Hematopoietic multipotent progenitor cell treated with erythropoietin and hydrocortisone succinate and interleukin-3 and kit ligand, for 4 days (in vitro differentiated cells): Measurements from ENCODE around the gene CMTM7.

ENCODE experiments used
- DNase-seq: peaks from one replicate; pipeline ENCODE4 v3.0.0-alpha.2; 2015

The CMTM7 gene

GRCh38 chr3:32493437-32494414, 102.1 kb downstream of the CMTM7 start:
- DNase-seq = no peak

GRCh38 chr3:32495085-32495484, 103.4 kb downstream of the CMTM7 start:
- no peak for DNase-seq

- no peak for DNase-seq
Observed at GRCh38 chr3:32495609-32496008, 104.0 kb downstream of the CMTM7 start.

GRCh38 chr3:32498252-32498651, 106.6 kb downstream of the CMTM7 start:
- DNase-seq = no peak

GRCh38 chr3:32498992-32499391, 107.3 kb downstream of the CMTM7 start:
- DNase-seq = no peak

- DNase-seq = no peak
Observed at GRCh38 chr3:32499585-32499984, 107.9 kb downstream of the CMTM7 start.

DNA sequence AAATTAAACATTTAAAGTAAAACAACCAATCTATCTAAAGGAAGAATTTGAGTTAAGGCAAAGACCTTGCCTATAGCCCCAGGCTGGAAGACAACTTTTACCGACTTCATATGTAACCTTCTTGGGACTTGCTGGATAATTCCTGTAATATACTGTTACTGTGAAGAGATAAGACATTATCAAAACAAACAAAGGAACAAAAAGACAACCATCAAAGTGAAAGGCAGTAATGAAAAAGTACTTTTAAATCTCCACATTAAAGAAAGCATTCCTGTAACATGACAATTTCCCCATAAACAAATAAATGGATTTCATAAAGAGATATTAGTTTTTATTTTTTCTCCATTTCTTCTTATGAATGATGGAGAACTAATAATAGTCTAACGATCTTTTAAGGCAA, 108.6 kb downstream of the CMTM7 start:
- DNase-seq = no peak

- DNase-seq = no peak
Observed at GRCh38 chr3:32500880-32501782, 109.5 kb downstream of the CMTM7 start.

GRCh38 chr3:32501783-32502117, 110.1 kb downstream of the CMTM7 start:
- no peak for DNase-seq

DNA sequence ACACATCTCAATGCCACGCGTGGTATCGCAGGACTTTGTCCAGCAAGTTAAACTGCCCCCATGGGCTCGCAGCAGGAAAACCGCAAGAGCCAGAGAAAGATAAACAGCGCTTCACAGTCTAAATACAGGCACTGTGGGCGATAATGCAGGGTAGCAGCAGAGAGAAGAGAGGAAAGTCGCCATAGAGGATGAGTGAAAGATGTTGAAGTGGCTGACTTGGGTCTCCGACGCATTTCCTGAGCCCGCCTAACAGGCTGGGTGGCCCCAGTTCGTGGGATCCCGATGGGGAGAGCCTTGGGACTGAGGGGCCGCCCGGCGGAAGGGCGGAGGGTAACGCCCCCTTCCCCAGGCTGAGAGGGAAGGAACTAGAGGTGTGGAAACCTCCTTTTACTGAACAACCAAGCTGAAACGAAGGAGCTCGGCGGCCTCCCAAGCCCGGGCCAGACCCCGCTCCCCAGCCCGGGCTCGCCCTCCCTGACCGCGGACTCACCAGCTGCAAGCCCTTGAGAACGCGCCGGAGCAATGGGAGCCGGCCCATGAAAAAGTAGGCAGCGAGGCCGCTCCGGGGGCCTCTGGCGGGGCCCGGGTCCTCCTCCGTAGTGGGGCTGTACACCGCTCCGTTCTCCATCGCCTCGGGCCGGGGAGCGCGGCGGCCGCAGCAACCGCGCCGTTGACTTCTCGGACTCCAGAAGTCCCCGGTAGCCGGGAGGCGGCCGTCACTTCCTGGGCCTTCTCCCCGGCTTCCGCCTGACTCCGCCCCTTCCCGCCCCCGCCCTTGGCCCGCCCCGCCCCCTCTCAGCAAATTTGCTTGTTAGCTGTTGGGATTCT, 110.7 kb downstream of the CMTM7 start, which contains the start of gene CMTM6:
Gene CMTM6 (minus strand): TSS at position 735 of the 828 bp plus-strand sequence. CDS start 107 bp downstream, at position 628.
- DNase-seq = peak; percentile 92

DNA sequence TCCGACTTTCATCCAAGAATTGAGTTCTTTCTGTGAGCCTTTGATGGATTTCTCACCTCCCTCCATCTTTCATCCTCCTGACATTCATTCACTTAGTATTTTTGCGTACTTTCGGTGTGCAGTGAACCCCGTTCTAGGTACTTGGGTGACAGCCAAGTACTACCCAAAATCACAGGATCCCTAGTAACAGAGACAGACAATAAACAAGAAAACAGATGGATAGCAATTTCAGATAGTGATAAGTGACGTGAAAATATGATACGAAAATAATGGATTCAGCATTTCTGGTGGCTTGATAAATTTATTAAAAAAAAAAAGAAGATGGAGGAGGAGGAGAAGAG, 111.3 kb downstream of the CMTM7 start:
- DNase-seq = no peak
